Neural cell (in vitro differentiated cells): ENCODE data around the gene TRIM40. TPM values are rescaled to one million over a fixed set of nuclear protein-coding genes. Genes with fewer than 3 reads are reported as not detected.

ENCODE experiments used
- H2AFZ ChIP-seq: fragments of 200-600, 300-800 bp; sonication (generic), shearing (Covaris generic); 2 replicates; pipeline ENCODE4 v1.6.0; 2014; ENCODE audit warnings: low read depth, mild to moderate bottlenecking, antibody characterized with exemption, low read length, moderate library complexity
- H3F3A ChIP-seq: fragments of 200-600 bp; shearing (Covaris generic); 2 replicates; pipeline ENCODE4 v1.6.1; 2016; ENCODE audit warnings: mild to moderate bottlenecking, moderate library complexity, mixed read lengths, antibody characterized with exemption, low read length; ENCODE audit not compliant: insufficient read depth, poor library complexity, severe bottlenecking
- H3K27ac ChIP-seq: fragments of 200-600, 300-800 bp; sonication (generic), shearing (Covaris generic); 2 replicates; pipeline ENCODE4 v1.5.1; 2014; ENCODE audit warnings: mild to moderate bottlenecking, low read length, moderate library complexity
- H3K27me3 ChIP-seq: fragments of 300-800, 200-600 bp; sonication (generic), shearing (Covaris generic); 2 replicates; pipeline ENCODE4 v1.6.0; 2014; ENCODE audit warnings: mild to moderate bottlenecking, low read depth, low read length, moderate library complexity; ENCODE audit not compliant: insufficient read depth
- H3K36me3 ChIP-seq: fragments of 300-800, 200-600 bp; sonication (generic), shearing (Covaris generic); 2 replicates; pipeline ENCODE4 v1.5.1; 2014; ENCODE audit warnings: mild to moderate bottlenecking, antibody characterized with exemption, low read length, moderate library complexity; ENCODE audit not compliant: insufficient read depth
- H3K4me2 ChIP-seq: fragments of 300-800, 200-600 bp; sonication (generic), shearing (Covaris generic); 2 replicates; pipeline ENCODE4 v1.6.0; 2014; ENCODE audit warnings: mild to moderate bottlenecking, low read length
- H3K4me3 ChIP-seq: fragments of 300-800, 200-600 bp; sonication (generic), shearing (Covaris generic); 2 replicates; pipeline ENCODE4 v1.5.1; 2014; ENCODE audit warnings: mild to moderate bottlenecking, low read length, moderate library complexity
- H3K79me2 ChIP-seq: fragments of 200-600 bp; shearing (Covaris generic); replicated peaks from 2 replicates; pipeline ENCODE4 v1.6.0; 2014; ENCODE audit warnings: mild to moderate bottlenecking, low read length, moderate library complexity; ENCODE audit not compliant: insufficient read depth
- H3K9ac ChIP-seq: fragments of 300-800, 200-600 bp; sonication (generic), shearing (Covaris generic); 2 replicates; pipeline ENCODE4 v1.6.1; 2016; ENCODE audit warnings: mild to moderate bottlenecking, low read length, mixed read lengths
- H3K9me2 ChIP-seq: fragments of 200-600 bp; shearing (Covaris generic); 2 replicates; pipeline ENCODE4 v1.6.1; 2016; ENCODE audit warnings: mild to moderate bottlenecking, low read length, mixed read lengths; ENCODE audit not compliant: insufficient read depth
- H3K9me3 ChIP-seq: fragments of 200-600, 300-800 bp; sonication (generic), shearing (Covaris generic); 2 replicates; pipeline ENCODE4 v1.6.1; 2016; ENCODE audit warnings: mild to moderate bottlenecking, mixed run types, low read length, moderate library complexity, mixed read lengths
- H4K20me1 ChIP-seq: fragments of 200-600 bp; shearing (Covaris generic); 2 replicates; pipeline ENCODE4 v1.6.1; 2016; ENCODE audit warnings: mild to moderate bottlenecking, mixed run types; ENCODE audit not compliant: insufficient read depth
- EP300 ChIP-seq: fragments of 450-650 bp; conservative IDR thresholded peaks from 2 replicates; pipeline ENCODE4 v1.6.1; 2014; ENCODE audit warnings: antibody characterized with exemption, mild to moderate bottlenecking, moderate library complexity; ENCODE audit not compliant: poor library complexity, severe bottlenecking
- EZH2 ChIP-seq: fragments of 200-600, 300-800 bp; shearing (Covaris generic), sonication (generic); IDR thresholded peaks from 2 replicates; pipeline ENCODE4 v1.6.1; 2014; ENCODE audit warnings: antibody characterized with exemption, low read length, borderline replicate concordance, mild to moderate bottlenecking; ENCODE audit not compliant: insufficient read depth, poor library complexity, severe bottlenecking
- MXI1 ChIP-seq: fragments of 450-650 bp; conservative IDR thresholded peaks from 2 replicates; pipeline ENCODE4 v1.6.1; 2014; ENCODE audit warnings: antibody characterized with exemption, mild to moderate bottlenecking; ENCODE audit not compliant: poor library complexity, severe bottlenecking
- POLR2AphosphoS5 ChIP-seq: IDR thresholded peaks from 2 replicates; pipeline ENCODE4 v1.6.1; 2012
- RAD21 ChIP-seq: fragments of 450-650 bp; conservative IDR thresholded peaks from 2 replicates; pipeline ENCODE4 v1.6.1; 2014; ENCODE audit warnings: antibody characterized with exemption, mild to moderate bottlenecking, moderate library complexity
- REST ChIP-seq: IDR thresholded peaks from 2 replicates; pipeline ENCODE4 v1.6.1; 2012; ENCODE audit warnings: borderline replicate concordance
- SMC3 ChIP-seq: fragments of 450-650 bp; conservative IDR thresholded peaks from 2 replicates; pipeline ENCODE4 v1.6.1; 2014; ENCODE audit warnings: antibody characterized with exemption, mild to moderate bottlenecking, moderate library complexity; ENCODE audit not compliant: poor library complexity
- TAF1 ChIP-seq: IDR thresholded peaks from 2 replicates; pipeline ENCODE4 v1.6.1; 2012; ENCODE audit warnings: low read depth
- polyA plus RNA-seq: library from polyadenylated mRNA; depleted of rRNA; stranded (reverse); fragments of >200 nt; gene quantifications from 2 replicates; pipeline ENCODE4 v1.2.3, GENCODE V29; 2014
- TF ChIP-seq, protein P1 (sequence below): fragments of 450-650 bp; IDR thresholded peaks from 2 replicates; pipeline ENCODE4 v1.5.1; 2014; ENCODE audit warnings: antibody characterized with exemption, mild to moderate bottlenecking, moderate library complexity; ENCODE audit not compliant: poor library complexity, severe bottlenecking

Gene TRIM40
- polyA plus RNA-seq, 1 donor from 2014 or later: not detected

- Histone ChIP-seq H3K9me3 (no peaks in the 10 kb centered on the region), H3K9me2 (no peaks in the 10 kb centered on the region), H3K9ac (no peak overlapping the region), H3K36me3 (no peaks in the 10 kb centered on the region), H3K4me3 (no peak overlapping the region), H3F3A (no peaks in the 10 kb centered on the region), H3K4me2 (no peak overlapping the region), H3K79me2 (no peaks in the 10 kb centered on the region), H4K20me1 (no peaks in the 10 kb centered on the region), H2AFZ (no peak overlapping the region), H3K27ac (no peak overlapping the region), H3K27me3 (peaks cover 65% of the 10 kb centered on the region)
- TF ChIP-seq TAF1 (no peak), SMC3 (no peak), POLR2AphosphoS5 (no peak), REST (no peak), MXI1 (no peak), EZH2 (no peak), EP300 (no peak), RAD21 (no peak)
- TF ChIP-seq, protein P1, sequence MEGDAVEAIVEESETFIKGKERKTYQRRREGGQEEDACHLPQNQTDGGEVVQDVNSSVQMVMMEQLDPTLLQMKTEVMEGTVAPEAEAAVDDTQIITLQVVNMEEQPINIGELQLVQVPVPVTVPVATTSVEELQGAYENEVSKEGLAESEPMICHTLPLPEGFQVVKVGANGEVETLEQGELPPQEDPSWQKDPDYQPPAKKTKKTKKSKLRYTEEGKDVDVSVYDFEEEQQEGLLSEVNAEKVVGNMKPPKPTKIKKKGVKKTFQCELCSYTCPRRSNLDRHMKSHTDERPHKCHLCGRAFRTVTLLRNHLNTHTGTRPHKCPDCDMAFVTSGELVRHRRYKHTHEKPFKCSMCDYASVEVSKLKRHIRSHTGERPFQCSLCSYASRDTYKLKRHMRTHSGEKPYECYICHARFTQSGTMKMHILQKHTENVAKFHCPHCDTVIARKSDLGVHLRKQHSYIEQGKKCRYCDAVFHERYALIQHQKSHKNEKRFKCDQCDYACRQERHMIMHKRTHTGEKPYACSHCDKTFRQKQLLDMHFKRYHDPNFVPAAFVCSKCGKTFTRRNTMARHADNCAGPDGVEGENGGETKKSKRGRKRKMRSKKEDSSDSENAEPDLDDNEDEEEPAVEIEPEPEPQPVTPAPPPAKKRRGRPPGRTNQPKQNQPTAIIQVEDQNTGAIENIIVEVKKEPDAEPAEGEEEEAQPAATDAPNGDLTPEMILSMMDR: no peak
Observed at GRCh38 chr6:30097902-30098768, 37.8 kb upstream of the TRIM40 start.

- Histone ChIP-seq H3K9me3 (no peaks in the 10 kb centered on the region), H3K9me2 (no peaks in the 10 kb centered on the region), H2AFZ (no peak overlapping the region), H3K9ac (no peak overlapping the region), H3K79me2 (no peaks in the 10 kb centered on the region), H3K36me3 (no peaks in the 10 kb centered on the region), H3K27me3 (peaks cover 78% of the 10 kb centered on the region), H4K20me1 (no peaks in the 10 kb centered on the region), H3K27ac (no peak overlapping the region), H3F3A (no peaks in the 10 kb centered on the region), H3K4me3 (no peak overlapping the region), H3K4me2 (no peak overlapping the region)
- TF ChIP-seq REST: no peak
- TF ChIP-seq MXI1: no peak
- TF ChIP-seq EZH2: no peak
- TF ChIP-seq TAF1: no peak
- TF ChIP-seq POLR2AphosphoS5: no peak
- TF ChIP-seq EP300: no peak
- TF ChIP-seq RAD21: no peak
- no peak for TF ChIP-seq SMC3
- TF ChIP-seq, protein P1: no peak
Observed at GRCh38 chr6:30100154-30100553, 35.8 kb upstream of the TRIM40 start.
